A549 (cell line): ENCODE results near the gene IRS2. TPM values are rescaled to one million over a fixed set of nuclear protein-coding genes. Genes with fewer than 3 reads are reported as not detected.

Experiments
- ATAC-seq, 2 experiments: fragments of 200-7000 bp in 1 of 2; fragments of >200 bp in 1 of 2; cut with Nextera tagmentation in 1 of 2; cut with Tn5 transposase in 1 of 2; 3 replicates each; pipeline versions ENCODE4 v1.8.0 to v1.9.1; 2018 to 2020; ENCODE audit warnings: mild to moderate bottlenecking in 1 of 2, moderate library complexity in 1 of 2
- CTCF ChIA-PET: fragments of 300-600 bp; sonication (Branson Sonifier 250); formaldehyde crosslinking; extraction: SDS; loops from one replicate; lab custom pipeline; 2021; ENCODE audit warnings: antibody characterized with exemption, inconsistent platforms; lab: Yijun Ruan, JAX
- POLR2A ChIA-PET: fragments of 350-600 bp; formaldehyde crosslinking; extraction: SDS; loops from one replicate; lab custom pipeline; 2021; ENCODE audit warnings: antibody characterized with exemption, inconsistent platforms; lab: Yijun Ruan, JAX
- DNase-seq, 2 experiments: peaks; one replicate each; pipeline versions ENCODE4 v3.0.0 to v3.0.0-alpha.2; 2011 to 2016; ENCODE audit warnings: low read depth in 1 of 2, low spot score in 1 of 2
- FAIRE-seq: peaks from 2 replicates; lab custom pipeline; 2011; peaks lifted over from hg19 to GRCh38; lab: Jason Lieb, UNC
- H3K27ac ChIP-seq, 2 experiments: fragments of >200 bp; sonication (Bioruptor Twin); formaldehyde crosslinking; 3 replicates each; pipeline ENCODE4 v1.5.1; 2016 to 2017
- H3K4me1 ChIP-seq: fragments of >200 bp; sonication (Bioruptor Twin); formaldehyde crosslinking; 3 replicates; pipeline ENCODE4 v1.6.1; 2016
- H3K4me2 ChIP-seq: fragments of >200 bp; sonication (Bioruptor Twin); formaldehyde crosslinking; 3 replicates; pipeline ENCODE4 v1.6.1; 2016
- H3K4me3 ChIP-seq: fragments of >200 bp; sonication (Bioruptor Twin); formaldehyde crosslinking; 3 replicates; pipeline ENCODE4 v1.5.1; 2016
- H3K9me3 ChIP-seq: fragments of >200 bp; sonication (Bioruptor Twin); formaldehyde crosslinking; 3 replicates; pipeline ENCODE4 v1.6.1; 2016
- BHLHE40 ChIP-seq: IDR thresholded peaks from 2 replicates; pipeline ENCODE4 v1.6.1; 2012; ENCODE audit warnings: low read depth, low read length, inconsistent platforms
- CEBPB ChIP-seq, 2 experiments: fragments of >200 bp in 1 of 2; sonication (Bioruptor Twin) in 1 of 2; formaldehyde crosslinking in 1 of 2; IDR thresholded peaks; 2 replicates each; pipeline ENCODE4 v1.6.1; 2012 to 2016
- EHF ChIP-seq: fragments of 250-450 bp; sonication (Bioruptor Pico); IDR thresholded peaks from 2 replicates; pipeline ENCODE4 v1.5.0; 2020; ENCODE audit warnings: mild to moderate bottlenecking
- EHMT2 ChIP-seq: fragments of 200-600 bp; sonication (generic); IDR thresholded peaks from 2 replicates; pipeline ENCODE4 v1.6.1; 2016; ENCODE audit warnings: antibody characterized with exemption, low read depth, mild to moderate bottlenecking, moderate library complexity
- FOSB ChIP-seq: fragments of 250-450 bp; sonication (Bioruptor Pico); IDR thresholded peaks from 2 replicates; pipeline ENCODE4 v1.5.0; 2020; ENCODE audit warnings: mild to moderate bottlenecking, moderate library complexity
- FOXS1 ChIP-seq: fragments of 250-450 bp; sonication (Bioruptor Pico); IDR thresholded peaks from 2 replicates; pipeline ENCODE4 v1.5.0; 2020; ENCODE audit warnings: mild to moderate bottlenecking, moderate library complexity
- HDAC2 ChIP-seq: fragments of 200-600 bp; sonication (generic); IDR thresholded peaks from 2 replicates; pipeline ENCODE4 v1.6.1; 2016
- HEYL ChIP-seq: fragments of 250-450 bp; sonication (Bioruptor Pico); IDR thresholded peaks from 2 replicates; pipeline ENCODE4 v1.8.0; 2021; ENCODE audit warnings: mild to moderate bottlenecking, moderate library complexity
- HOXB13 ChIP-seq: fragments of 250-450 bp; sonication (Bioruptor Pico); IDR thresholded peaks from 2 replicates; pipeline ENCODE4 v1.5.0; 2020; ENCODE audit warnings: low read depth, mild to moderate bottlenecking, moderate library complexity
- JUN ChIP-seq, 2 experiments: fragments of >200 bp; sonication (Bioruptor Twin); formaldehyde crosslinking; IDR thresholded peaks; 2 replicates in 1 of 2; 3 replicates in 1 of 2; pipeline ENCODE4 v1.6.1; 2016 to 2017
- KDM5A ChIP-seq: fragments of 200-600 bp; sonication (generic); IDR thresholded peaks from 2 replicates; pipeline ENCODE4 v1.6.1; 2016; ENCODE audit warnings: antibody characterized with exemption, mild to moderate bottlenecking
- MAFK ChIP-seq: fragments of 450-650 bp; IDR thresholded peaks from 2 replicates; pipeline ENCODE4 v1.6.1; 2014; ENCODE audit not compliant: partially characterized antibody
- MYC ChIP-seq: IDR thresholded peaks from 2 replicates; pipeline ENCODE4 v1.6.1; 2012; ENCODE audit warnings: mild to moderate bottlenecking, inconsistent platforms, low read length, improper control_type of control experiment, borderline replicate concordance
- NR3C1 ChIP-seq: fragments of >200 bp; sonication (Bioruptor Twin); formaldehyde crosslinking; IDR thresholded peaks from 3 replicates; pipeline ENCODE4 v1.6.1; 2017
- RAD21 ChIP-seq, 2 experiments: fragments of >200 bp in 1 of 2; sonication (Bioruptor Twin) in 1 of 2; formaldehyde crosslinking in 1 of 2; IDR thresholded peaks in 1 of 2; conservative IDR thresholded peaks in 1 of 2; 2 replicates in 1 of 2; 3 replicates in 1 of 2; pipeline ENCODE4 v1.6.1; 2012 to 2018; ENCODE audit warnings: inconsistent platforms in 1 of 2
- RNF2 ChIP-seq: fragments of 200-600 bp; sonication (generic); IDR thresholded peaks from 2 replicates; pipeline ENCODE4 v1.6.1; 2016; ENCODE audit warnings: low read depth, mild to moderate bottlenecking, antibody characterized with exemption, moderate library complexity, borderline replicate concordance
- SREBF2 ChIP-seq: fragments of 450-650 bp; IDR thresholded peaks from 2 replicates; pipeline ENCODE4 v1.6.1; 2014; ENCODE audit warnings: mild to moderate bottlenecking, moderate library complexity
- TFCP2L1 ChIP-seq: fragments of 250-450 bp; sonication (Bioruptor Pico); IDR thresholded peaks from 2 replicates; pipeline ENCODE4 v1.5.0; 2021; ENCODE audit warnings: mild to moderate bottlenecking
- ZNF302 ChIP-seq: fragments of 250-450 bp; sonication (Bioruptor Pico); IDR thresholded peaks from 2 replicates; pipeline ENCODE4 v1.9.0; 2021; ENCODE audit warnings: inconsistent platforms, mild to moderate bottlenecking, moderate library complexity
- WGBS: methylation state at CpG from one replicate; pipeline ENCODE4 v1.1.6; 2017; ENCODE audit errors: missing lambda C conversion rate; 5-methylcytosine and 5-hydroxymethylcytosine counted together
- polyA plus RNA-seq, 4 experiments: library from polyadenylated mRNA; depleted of rRNA in 3 of 4; stranded (reverse); fragments of >200 nt; fragmentation: RNase III in 1 of 4; extraction: RNeasy Plus Mini Kit Qiagen cat#74134 plus additional on column Dnase treatment in 1 of 4; gene quantifications; 2 replicates in 3 of 4; 3 replicates in 1 of 4; pipeline ENCODE4 v1.2.3, GENCODE V29; 2011 to 2017
- TF ChIP-seq, protein P1 (sequence below): fragments of >200 bp; sonication (Bioruptor Twin); formaldehyde crosslinking; IDR thresholded peaks from 3 replicates; pipeline ENCODE4 v1.6.1; 2016
- TF ChIP-seq, protein P2 (sequence below): fragments of >200 bp; sonication (Bioruptor Twin); formaldehyde crosslinking; IDR thresholded peaks from 3 replicates; pipeline ENCODE4 v1.5.1; 2016
- TF ChIP-seq, protein P3 (sequence below): fragments of 250-450 bp; sonication (Bioruptor Pico); IDR thresholded peaks from 2 replicates; pipeline ENCODE4 v1.5.0; 2020; ENCODE audit warnings: low read depth, mild to moderate bottlenecking, moderate library complexity
- TF ChIP-seq, protein P4 (sequence below): IDR thresholded peaks from 2 replicates; pipeline ENCODE4 v1.6.1; 2012; ENCODE audit warnings: low read depth, borderline replicate concordance
- TF ChIP-seq, protein P5 (sequence below): fragments of 250-450 bp; sonication (Bioruptor Pico); IDR thresholded peaks from 2 replicates; pipeline ENCODE4 v1.5.0; 2021; ENCODE audit warnings: mild to moderate bottlenecking, moderate library complexity, borderline replicate concordance
- TF ChIP-seq, protein P6 (sequence below): fragments of >200 bp; sonication (Bioruptor Twin); formaldehyde crosslinking; IDR thresholded peaks from 2 replicates; pipeline ENCODE4 v1.6.1; 2016

Gene IRS2
- polyA plus RNA-seq, 2 of the 4 experiments (the other 2 are of a cell fraction): 4.8 to 12.3 TPM

DNA sequence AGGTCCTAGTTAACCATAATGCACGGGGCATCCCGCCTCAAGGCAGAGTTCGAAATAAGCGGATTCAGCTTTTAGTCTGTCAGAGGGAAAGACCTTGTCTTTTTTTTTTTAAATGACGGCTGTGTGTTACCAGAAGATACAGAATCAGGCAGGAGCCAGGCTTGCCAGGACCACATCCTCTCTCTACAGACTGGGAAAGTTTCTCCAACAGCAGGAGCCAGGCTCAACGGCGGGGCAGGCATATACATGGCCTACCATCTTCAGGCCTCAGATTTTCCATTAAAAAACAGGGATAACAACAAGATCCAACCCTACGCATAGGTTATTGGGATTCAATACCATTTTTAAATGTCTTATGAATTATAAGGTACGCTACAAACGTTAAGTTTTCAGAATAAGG is 17.8 kb downstream of the IRS2 start:
- FAIRE-seq: no peak
- peaks cover 33% of the 10 kb centered on the region for H3K4me1 ChIP-seq
- no peak for TF ChIP-seq FOXS1 (CRISPR knock-in tag)
- no peak for TF ChIP-seq BHLHE40
- no peak for TF ChIP-seq HEYL (CRISPR knock-in tag)
- TF ChIP-seq, all 56 proteins: peak for 0
- CTCF ChIA-PET: interaction anchor here (0.6 kb wide), 2 partner anchors 267 to 343 kb away, joined by 3 to 4 read pairs; no protein-coding TSS in a partner anchor
- WGBS: 94% methylated on average over 10 of the region's 10 CpGs
- no peak overlapping the region for H3K4me3 ChIP-seq
- DNase-seq (no peak), ATAC-seq (no peak)
- POLR2A ChIA-PET: no interaction called here
- H3K27ac ChIP-seq: no peak overlapping the region
- H3K9me3 ChIP-seq: no peaks in the 10 kb centered on the region
- H3K4me2 ChIP-seq: no peak overlapping the region

DNA sequence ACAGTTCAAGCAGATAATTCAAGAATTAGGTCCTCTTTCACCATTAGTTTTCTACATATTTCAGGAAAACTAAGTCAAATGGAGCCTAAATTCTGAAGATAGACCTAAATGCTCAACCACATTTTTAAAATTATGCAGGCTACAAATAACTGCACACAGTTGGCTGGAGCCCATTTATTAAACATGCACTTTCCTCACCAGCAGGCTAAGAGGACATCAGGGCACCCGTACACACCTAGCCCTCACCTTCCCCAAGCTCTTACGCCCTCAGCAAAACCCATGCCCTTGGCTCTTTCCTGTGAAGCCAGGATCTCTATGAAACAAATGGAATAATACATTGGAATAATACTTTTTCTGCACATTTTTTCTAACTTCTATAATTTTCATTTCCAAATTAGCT is 18.2 kb downstream of the IRS2 start:
- FAIRE-seq: no peak
- CTCF ChIA-PET: interaction anchor here (0.6 kb wide), 2 partner anchors 267 to 343 kb away, joined by 3 to 4 read pairs; no protein-coding TSS in a partner anchor

DNA sequence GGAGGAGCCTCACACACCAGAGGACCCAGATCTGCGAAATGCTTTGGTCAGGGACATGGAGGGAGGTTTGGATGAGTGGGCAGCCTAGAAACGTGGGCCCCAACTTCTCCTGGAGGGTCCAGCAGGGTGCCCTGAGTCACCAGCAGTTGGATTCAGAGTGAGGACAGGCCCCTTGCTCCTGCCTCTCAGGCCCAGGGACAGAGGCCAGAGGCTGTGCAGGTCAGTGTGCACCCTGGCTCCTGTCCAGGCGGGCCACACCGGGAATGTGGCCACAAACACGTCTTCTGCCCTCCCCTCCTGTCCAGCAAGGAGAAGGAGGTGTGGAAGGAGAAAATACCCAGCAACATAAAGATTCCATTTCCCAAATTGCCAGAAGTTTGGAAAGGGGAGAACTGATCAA is 19.4 kb downstream of the IRS2 start:
- FAIRE-seq (no peak), ATAC-seq (peak in 1 of 2 experiments; percentile 14; a peak in 2 of 6 replicates), DNase-seq (no peak)
- 55% methylated on average over 5 of the region's 5 CpGs for WGBS
- ChIA-PET POLR2A (no interaction called here), CTCF (no interaction called here)
- Histone ChIP-seq H3K4me1 (peaks cover 31% of the 10 kb centered on the region; the same call in 2 of the 3 replicates), H3K4me2 (no peak overlapping the region), H3K4me3 (no peak overlapping the region), H3K27ac (no peak overlapping the region), H3K9me3 (no peaks in the 10 kb centered on the region)
- TF ChIP-seq, protein P1, sequence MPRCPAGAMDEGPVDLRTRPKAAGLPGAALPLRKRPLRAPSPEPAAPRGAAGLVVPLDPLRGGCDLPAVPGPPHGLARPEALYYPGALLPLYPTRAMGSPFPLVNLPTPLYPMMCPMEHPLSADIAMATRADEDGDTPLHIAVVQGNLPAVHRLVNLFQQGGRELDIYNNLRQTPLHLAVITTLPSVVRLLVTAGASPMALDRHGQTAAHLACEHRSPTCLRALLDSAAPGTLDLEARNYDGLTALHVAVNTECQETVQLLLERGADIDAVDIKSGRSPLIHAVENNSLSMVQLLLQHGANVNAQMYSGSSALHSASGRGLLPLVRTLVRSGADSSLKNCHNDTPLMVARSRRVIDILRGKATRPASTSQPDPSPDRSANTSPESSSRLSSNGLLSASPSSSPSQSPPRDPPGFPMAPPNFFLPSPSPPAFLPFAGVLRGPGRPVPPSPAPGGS: no peak
- no peak for TF ChIP-seq EHF (CRISPR knock-in tag)
- TF ChIP-seq MAFK: no peak
- no peak for TF ChIP-seq HEYL (CRISPR knock-in tag)
- no peak for TF ChIP-seq JUN (IDR thresholded peaks at IDR 0.05)
- TF ChIP-seq ZNF302 (CRISPR knock-in tag): no peak
- TF ChIP-seq KDM5A: no peak
- no peak for TF ChIP-seq CEBPB (IDR thresholded peaks at IDR 0.05)

More for the DNA sequence above, 18.2 kb downstream of the IRS2 start:
- WGBS: 90% methylated on average over 2 of the region's 2 CpGs
- no peak for ATAC-seq
- Histone ChIP-seq H3K9me3 (no peaks in the 10 kb centered on the region), H3K27ac (no peak overlapping the region), H3K4me2 (no peak overlapping the region), H3K4me1 (peaks cover 29% of the 10 kb centered on the region), H3K4me3 (no peak overlapping the region)
- DNase-seq: no peak
- TF ChIP-seq, protein P2, sequence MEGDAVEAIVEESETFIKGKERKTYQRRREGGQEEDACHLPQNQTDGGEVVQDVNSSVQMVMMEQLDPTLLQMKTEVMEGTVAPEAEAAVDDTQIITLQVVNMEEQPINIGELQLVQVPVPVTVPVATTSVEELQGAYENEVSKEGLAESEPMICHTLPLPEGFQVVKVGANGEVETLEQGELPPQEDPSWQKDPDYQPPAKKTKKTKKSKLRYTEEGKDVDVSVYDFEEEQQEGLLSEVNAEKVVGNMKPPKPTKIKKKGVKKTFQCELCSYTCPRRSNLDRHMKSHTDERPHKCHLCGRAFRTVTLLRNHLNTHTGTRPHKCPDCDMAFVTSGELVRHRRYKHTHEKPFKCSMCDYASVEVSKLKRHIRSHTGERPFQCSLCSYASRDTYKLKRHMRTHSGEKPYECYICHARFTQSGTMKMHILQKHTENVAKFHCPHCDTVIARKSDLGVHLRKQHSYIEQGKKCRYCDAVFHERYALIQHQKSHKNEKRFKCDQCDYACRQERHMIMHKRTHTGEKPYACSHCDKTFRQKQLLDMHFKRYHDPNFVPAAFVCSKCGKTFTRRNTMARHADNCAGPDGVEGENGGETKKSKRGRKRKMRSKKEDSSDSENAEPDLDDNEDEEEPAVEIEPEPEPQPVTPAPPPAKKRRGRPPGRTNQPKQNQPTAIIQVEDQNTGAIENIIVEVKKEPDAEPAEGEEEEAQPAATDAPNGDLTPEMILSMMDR: no peak
- TF ChIP-seq HDAC2 (no peak), MYC (no peak), HOXB13 (CRISPR knock-in tag) (no peak), RAD21 (conservative IDR thresholded peaks at IDR 0.05 in 1 of 2, IDR thresholded peaks at IDR 0.05 in 1 of 2) (no peak), NR3C1 (no peak), EHMT2 (no peak), TFCP2L1 (CRISPR knock-in tag) (no peak), RNF2 (no peak), SREBF2 (no peak), FOSB (no peak), BHLHE40 (no peak)
- TF ChIP-seq, protein P3, sequence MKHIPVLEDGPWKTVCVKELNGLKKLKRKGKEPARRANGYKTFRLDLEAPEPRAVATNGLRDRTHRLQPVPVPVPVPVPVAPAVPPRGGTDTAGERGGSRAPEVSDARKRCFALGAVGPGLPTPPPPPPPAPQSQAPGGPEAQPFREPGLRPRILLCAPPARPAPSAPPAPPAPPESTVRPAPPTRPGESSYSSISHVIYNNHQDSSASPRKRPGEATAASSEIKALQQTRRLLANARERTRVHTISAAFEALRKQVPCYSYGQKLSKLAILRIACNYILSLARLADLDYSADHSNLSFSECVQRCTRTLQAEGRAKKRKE (CRISPR knock-in tag): no peak
- TF ChIP-seq, protein P4, sequence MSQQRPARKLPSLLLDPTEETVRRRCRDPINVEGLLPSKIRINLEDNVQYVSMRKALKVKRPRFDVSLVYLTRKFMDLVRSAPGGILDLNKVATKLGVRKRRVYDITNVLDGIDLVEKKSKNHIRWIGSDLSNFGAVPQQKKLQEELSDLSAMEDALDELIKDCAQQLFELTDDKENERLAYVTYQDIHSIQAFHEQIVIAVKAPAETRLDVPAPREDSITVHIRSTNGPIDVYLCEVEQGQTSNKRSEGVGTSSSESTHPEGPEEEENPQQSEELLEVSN: no peak
- TF ChIP-seq, protein P5, sequence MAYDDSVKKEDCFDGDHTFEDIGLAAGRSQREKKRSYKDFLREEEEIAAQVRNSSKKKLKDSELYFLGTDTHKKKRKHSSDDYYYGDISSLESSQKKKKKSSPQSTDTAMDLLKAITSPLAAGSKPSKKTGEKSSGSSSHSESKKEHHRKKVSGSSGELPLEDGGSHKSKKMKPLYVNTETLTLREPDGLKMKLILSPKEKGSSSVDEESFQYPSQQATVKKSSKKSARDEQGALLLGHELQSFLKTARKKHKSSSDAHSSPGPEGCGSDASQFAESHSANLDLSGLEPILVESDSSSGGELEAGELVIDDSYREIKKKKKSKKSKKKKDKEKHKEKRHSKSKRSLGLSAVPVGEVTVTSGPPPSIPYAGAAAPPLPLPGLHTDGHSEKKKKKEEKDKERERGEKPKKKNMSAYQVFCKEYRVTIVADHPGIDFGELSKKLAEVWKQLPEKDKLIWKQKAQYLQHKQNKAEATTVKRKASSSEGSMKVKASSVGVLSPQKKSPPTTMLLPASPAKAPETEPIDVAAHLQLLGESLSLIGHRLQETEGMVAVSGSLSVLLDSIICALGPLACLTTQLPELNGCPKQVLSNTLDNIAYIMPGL (CRISPR knock-in tag): no peak
- TF ChIP-seq, protein P6, sequence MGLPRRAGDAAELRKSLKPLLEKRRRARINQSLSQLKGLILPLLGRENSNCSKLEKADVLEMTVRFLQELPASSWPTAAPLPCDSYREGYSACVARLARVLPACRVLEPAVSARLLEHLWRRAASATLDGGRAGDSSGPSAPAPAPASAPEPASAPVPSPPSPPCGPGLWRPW: no peak
- POLR2A ChIA-PET: no interaction called here
